ENCODE results near the gene CCDC8.
"Not testable (repeated sequence)": the region's sequence is repeated elsewhere in the genome, so short reads cannot be mapped to it uniquely, and the experiment has no call there.

The CCDC8 gene

DNA sequence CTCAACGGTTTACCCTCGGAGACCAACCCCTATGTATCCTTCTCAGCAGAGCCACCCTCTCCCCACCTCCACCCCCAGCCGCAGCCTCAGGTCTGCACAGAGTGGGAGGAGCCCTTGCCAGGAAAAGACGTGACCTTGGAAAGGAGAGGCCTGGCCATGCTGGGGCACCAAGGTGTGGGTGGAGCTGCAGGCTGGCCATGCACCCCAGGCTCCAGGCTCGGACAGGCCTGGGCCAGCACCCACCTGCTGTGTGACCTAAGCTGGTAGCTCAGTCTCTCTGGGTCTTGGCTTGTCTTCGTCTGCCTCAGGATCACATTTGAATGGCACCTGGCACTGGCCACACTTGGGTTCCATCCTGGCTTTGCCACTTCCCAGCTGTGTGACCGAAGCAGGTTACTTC is 29.5 kb downstream of the CCDC8 start:
- no peak for DNase-seq (ENCODE audit: low read depth in 1 of 2, low spot score in 1 of 2)

DNA sequence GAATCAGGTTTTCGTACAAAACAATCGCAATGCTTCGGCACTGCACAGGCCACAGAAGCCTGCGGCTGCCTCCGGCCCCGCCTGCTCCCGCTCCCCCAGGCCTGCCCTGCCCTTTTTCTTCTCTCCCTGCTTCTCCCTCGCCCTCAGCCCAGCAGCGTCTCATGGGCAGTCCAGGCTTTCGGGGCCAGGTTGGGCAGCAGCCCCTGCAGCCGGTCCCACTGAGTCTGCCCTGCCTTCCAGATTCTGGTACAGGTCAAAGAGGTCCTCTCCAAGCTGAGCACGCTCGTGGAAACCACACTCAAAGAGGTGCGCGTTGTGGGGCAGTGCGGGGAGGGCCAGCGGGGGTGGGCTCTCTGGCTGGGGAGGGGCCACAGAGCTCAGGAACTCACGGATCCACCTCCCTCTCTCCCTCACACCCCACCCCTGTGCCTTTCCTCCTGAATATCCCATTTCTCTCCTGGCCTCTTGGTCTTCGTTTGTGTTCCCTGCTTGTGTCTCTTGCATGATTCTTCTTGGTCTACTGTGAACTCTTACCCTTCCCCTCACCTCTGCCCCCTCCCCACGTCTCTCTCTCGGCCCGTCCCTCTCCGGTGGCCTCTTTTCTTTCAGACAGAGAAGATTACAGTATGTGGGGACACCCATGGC is 30.1 kb downstream of the CCDC8 start:
- DNase-seq (ENCODE audit: low read depth in 1 of 2, low spot score in 1 of 2): no peak

DNA sequence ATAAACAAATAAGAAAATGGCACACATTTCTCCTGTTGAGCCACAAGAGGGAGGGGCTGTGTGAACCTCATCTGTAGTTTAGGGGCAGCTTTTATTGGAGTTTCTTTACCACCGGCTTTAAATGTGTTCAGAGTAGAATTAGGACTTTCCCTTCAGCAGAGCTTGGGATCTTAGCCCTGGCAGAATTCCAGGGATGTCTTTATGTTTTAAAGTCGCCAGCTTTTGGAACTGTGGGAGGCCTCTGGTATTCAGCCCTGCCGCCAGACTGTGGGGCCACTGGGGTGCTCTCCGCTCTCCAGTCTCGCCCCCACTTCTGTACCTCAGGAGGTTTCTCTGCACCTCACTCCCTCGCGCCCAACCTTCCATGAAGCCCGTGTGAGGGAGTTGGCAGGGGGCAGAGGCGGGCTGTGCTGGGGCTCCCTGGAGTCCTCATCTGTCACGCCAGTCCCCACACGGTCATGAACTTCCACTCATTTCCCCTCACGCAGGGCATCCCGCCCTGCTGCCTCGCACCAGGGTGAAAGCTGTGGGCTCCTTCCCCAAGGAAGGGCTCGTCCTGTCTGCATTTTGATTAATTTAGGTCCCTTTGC is 31.5 kb downstream of the CCDC8 start:
- DNase-seq (ENCODE audit: low read depth in 1 of 2, low spot score in 1 of 2): no peak

DNA sequence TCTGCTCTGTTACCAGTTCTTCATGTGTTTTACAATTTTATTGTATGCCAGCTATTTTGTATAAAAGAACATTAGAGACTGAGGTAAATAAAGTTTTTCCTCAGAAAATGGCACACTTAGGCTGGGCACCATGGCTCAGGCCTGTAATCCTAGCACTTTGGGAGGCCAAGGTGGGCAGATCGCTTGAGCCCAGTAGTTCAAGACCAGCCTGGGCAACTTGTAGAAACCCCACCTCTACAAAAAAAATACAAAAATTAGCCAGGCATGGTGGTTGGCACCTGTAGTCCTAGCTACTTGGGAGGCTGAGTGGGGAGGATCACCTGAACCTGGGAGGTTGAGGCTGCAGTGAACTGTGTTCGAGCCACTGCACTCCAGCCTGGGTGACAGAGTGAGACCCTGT is 32.0 kb downstream of the CCDC8 start:
- DNase-seq (ENCODE audit: low read depth in 1 of 2, low spot score in 1 of 2): no peak

DNA sequence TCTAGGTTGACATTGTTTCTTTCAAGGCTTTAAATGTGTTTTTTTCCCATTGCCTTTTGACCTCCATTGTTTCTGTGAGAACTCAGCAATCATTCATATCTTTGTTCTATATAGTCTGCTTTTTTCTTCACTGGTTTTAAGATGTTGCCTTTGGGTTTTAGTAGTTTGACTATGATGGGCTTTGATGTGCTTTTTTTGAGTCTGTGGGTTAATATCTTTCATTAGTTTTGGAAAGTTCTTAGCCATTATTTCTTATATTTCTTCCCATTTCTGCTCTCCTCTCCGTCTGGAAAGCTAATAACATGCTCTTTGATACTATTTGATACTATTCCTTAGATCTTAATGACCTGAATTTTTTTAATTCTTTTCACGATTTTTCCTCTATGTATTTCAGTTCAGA is 32.7 kb downstream of the CCDC8 start:
- no peak for DNase-seq (ENCODE audit: low read depth in 1 of 2, low spot score in 1 of 2)

DNA sequence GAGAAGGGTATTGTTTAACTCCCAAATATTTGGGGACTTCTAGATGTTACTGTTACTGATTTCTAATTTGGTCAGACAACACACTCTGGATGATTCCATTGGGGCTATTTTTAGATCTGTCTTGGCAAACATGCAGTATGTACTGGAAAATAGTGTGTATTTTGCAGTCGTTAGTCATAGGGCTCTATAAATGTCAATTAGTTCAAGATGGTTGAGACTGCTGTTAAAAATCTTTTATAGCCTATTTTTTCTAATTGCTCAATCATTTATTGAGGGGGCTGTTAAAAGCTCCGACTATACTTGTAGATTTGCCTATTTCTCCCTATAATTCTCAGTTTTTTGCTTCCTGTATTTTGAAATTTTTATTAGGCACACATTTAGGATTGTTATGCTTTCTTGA is 35.1 kb downstream of the CCDC8 start:
- DNase-seq (ENCODE audit: low read depth in 1 of 2, low spot score in 1 of 2): no peak

DNA sequence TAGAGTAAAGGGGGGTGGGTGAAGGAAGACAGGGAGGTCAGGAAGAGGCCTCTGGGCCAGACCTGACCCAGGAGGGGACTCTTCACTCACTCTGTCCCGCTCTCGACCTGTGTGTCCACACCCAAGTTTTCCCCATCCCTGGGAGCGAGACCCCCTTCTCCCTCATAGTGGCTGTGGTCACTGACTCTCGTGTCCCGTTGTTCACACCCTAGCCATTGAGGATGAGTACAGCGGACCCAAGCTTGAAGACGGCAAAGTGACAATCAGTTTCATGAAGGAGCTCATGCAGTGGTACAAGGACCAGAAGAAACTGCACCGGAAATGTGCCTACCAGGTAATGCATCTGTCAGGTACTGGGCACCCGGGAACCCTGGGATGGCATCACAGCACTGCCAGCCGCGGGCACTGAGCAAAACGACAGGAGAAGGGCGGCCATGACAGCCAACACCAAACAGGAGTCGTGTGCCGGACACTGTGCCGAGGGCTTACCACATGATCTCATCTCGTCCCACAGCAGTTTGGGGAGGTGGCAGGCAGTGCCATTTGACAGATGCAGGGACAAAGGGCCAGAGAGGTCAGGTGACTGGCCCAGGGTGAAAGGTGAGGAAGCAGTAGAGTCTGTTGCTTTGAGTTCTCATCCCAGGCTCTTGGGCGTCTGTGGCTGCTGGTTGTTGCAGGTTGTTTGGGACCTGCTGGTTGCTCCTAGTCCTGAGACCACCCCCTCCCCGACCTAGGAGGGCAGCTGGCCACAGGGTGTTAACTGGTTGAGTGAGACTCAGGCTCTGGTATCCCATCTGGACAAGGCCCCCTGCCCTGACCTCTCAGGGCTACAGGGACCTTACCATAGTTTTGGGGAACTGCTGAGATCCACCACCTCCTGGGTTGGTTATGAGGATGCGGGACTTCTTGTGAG is 36.9 kb downstream of the CCDC8 start:
- no peak for DNase-seq (ENCODE audit: low read depth in 1 of 2, low spot score in 1 of 2)

DNA sequence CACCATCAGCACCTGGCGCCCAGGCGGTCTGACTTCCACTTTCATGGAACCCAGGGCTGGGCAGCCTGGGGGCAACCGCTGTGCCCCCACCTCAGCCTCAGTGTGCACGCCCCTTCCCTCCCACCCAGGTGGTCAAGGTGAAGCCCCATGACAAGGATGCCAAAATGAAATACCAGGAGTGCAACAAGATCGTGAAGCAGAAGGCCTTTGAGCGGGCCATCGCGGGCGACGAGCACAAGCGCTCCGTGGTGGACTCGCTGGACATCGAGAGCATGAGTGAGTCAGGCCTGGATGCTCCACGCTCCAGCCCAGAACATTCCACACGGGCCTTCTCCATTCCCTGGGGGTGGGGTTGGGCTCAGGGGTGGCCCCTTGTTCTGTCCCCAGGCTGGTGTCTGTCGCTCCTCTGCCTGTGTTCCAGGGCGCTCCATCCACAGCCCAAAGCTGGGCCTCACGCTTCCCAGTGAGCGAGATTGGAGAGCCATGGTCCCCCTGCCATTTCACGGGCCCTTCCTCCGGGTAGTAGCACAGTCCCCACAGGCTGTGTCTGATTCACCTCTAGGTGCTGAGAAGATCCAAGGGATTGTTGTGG is 37.8 kb downstream of the CCDC8 start:
- DNase-seq (ENCODE audit: low read depth in 1 of 2, low spot score in 1 of 2): not testable (repeated sequence)

DNA sequence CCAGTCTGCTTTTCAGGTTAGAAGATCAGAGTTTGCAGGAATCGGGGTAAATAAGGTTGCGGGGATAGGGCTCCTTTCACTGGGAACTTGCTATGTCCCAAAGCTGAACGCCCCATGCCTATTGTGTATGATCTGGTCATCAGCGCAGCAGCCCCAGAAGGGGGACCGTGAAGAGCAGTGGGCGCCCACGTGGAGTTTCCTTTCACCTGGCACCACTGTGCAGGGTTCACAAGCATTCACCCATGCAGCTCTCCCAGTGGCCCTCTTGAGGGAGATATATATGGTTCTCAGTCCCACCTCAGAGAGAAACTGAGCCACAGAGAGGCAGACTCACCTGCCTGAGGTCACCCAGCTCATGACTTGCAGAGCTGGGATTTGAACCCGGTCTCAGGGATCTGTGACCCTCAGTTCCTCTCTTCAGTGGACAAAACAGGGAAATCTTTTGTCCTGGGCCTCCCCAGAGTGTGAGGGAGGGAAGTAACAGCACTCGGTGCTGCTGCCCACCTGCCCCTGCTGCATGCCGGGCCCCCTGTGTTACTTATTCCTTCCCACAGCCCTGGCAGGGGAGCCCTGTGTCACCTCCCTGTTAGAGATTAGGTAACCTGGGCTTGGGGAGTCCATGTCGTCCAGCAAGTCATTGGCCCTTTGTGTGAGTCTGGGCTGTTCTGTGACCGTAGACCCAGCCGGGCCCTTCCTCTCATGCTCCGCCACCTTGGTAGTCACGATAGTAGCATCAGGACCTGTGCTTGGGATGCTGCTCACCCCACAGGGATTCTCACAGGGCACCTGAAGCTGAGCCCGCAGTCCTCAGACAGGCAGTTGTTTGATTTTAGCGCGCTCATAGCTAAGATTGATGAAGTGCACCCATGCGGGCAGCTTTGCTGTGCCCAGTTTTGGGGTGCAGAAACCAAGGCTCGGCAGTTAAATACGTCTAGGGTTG is 38.6 kb downstream of the CCDC8 start:
- no peak for DNase-seq (ENCODE audit: low read depth in 1 of 2, low spot score in 1 of 2)

DNA sequence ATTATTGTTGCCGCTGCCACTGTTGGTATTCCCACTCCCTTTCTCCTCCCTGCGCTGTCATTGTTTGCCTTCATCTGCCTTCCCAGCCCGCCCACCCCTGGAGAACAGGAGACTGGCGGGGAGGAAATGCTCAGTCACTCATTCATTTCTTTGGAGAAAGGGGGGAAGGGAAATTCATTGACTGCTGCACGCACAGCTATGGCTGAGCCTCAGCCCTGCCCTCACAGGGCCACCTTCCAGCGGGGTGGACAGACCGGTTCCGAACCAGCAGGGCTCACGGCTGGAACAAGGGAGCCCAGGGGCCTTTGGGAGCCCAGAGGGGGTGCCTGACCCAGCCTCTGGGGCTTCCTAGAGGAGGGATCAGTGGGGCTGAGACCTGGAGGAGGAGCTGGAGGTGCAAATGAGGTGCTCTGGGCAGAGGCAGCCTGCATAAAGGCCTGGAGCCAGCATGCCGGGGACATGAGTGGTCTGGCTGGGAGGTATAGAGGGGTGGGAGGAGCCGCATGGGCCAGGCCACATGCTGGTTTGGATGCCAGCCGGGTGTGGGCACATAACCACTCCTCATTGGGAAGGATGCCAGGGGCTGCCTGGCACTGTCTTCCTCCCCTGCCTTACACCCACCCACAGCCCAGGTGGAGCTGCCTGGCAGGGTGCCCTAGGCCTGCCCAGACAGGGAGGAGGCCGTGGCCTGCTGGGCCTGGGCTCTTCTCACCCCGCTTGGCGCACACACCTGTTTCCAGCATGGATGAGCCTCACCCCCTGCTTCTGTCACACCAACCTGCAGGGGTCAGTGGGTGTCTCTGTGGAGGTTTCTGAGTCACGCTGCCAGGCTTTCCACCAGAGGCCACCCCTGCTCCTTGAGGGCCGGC is 39.6 kb downstream of the CCDC8 start:
- DNase-seq (ENCODE audit: low read depth in 1 of 2, low spot score in 1 of 2): no peak

DNA sequence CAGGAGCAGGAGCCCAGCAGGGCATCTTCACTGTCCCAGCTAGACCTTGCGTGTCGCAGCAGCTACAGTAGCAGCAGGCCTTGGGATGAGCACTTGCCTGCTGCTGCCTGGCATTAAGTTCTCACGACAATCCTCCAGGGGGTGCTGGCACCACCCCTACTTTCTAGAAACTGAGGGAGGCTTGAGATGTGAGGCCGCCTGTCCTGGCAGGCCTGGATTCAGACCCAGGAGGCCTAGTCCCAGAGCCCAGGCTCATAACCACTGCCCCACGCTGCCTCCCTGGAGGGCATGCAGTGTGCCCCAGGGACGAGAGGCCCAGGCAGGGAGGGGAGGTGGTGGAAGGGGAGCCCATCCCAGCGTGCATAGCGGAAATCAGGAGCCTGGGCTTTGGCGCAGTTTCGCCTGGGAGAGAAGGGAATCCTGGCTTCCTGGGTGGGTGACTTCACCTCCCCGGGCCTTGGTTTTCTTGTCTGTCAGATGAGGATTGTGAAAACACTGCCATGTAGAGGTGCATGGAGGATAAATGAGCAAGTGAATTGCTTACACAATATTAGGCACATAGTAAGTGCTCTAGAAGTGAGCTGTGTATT is 40.4 kb downstream of the CCDC8 start:
- no peak for DNase-seq (ENCODE audit: low read depth in 1 of 2, low spot score in 1 of 2)

DNA sequence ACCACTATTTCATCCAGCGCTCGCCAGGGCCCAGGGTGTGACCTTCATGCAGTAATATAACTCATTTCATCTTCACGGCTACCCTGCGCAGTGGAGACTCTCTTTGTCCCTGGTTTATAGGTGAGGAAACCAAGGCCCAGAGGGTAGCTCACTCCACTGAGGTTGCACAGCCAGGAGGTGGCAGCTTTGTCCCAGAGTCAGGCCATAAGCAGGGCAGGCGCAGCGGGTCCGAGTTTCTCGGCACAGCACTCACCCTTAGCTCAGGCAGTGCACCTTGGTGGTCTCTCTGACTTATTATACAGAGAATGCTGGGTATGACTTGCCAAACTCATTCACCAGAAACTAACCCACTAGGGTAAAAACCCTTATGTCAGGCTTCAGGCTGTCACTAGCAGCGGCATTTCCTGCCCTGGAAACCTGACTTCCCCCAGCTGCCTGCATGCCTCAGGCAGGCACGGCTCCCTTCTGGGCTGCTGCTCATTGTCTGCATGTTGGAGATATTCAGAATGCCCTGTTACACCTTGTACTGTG is 41.9 kb downstream of the CCDC8 start:
- no peak for DNase-seq (ENCODE audit: low read depth in 1 of 2, low spot score in 1 of 2)

DNA sequence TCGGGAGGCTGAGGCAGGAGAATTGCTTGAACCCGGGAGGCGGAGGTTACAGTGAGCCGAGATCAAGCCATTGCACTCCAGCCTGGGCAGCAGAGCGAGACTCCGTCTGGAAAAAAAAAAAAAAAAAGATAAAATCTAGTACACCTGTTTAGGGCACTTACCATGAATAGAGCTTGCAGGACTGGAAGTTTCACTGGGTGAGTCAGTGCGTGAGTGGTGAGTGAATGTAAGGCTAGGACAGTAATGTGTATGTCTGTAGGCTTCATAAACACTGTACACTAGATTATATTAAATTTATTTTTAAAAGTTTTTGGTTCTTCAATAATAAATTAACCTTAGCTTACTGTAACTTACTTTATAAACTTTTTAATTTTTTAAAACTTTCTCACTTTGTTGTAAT is 43.5 kb downstream of the CCDC8 start:
- no peak for DNase-seq (ENCODE audit: low read depth in 1 of 2, low spot score in 1 of 2)

DNA sequence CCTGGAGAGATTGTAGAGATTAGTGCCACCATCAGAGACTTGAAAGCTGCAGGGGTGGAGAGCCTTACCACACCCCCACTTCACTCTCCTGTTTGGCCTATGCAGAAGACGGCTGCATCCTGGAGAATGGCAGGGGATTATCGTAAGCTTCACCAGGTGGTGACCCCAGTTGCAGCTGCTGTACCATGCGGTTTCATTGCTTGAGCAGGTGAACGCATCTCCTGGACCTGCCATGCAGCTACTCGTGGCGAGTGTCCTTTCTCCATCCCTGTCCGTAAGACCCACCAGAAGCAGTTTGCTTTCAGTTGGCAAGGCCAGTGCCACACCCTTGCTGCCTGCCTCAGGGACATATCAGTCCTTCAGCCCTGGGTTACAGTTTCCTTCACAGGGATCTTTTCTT is 45.2 kb downstream of the CCDC8 start:
- no peak for DNase-seq (ENCODE audit: low read depth in 1 of 2, low spot score in 1 of 2)

DNA sequence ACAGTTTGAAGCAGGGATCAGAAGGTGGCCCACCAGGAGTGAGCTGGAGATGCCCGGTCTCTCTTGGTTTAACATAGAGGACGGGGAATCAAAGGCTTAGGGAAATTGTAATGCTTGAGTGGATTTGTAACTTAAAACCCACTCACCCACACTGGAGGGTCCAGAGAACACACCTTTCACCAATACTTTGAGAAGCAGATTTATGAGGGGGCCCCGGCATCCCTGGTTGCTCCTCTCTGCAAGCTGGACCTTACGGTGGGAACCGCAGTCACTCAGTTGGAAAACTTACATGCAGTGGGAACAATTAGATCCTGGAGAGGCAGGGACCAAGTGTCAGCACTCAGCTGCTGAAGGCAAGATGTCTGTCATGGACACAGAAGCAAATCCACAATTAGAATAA is 45.9 kb downstream of the CCDC8 start:
- DNase-seq (ENCODE audit: low read depth in 1 of 2, low spot score in 1 of 2): no peak

DNA sequence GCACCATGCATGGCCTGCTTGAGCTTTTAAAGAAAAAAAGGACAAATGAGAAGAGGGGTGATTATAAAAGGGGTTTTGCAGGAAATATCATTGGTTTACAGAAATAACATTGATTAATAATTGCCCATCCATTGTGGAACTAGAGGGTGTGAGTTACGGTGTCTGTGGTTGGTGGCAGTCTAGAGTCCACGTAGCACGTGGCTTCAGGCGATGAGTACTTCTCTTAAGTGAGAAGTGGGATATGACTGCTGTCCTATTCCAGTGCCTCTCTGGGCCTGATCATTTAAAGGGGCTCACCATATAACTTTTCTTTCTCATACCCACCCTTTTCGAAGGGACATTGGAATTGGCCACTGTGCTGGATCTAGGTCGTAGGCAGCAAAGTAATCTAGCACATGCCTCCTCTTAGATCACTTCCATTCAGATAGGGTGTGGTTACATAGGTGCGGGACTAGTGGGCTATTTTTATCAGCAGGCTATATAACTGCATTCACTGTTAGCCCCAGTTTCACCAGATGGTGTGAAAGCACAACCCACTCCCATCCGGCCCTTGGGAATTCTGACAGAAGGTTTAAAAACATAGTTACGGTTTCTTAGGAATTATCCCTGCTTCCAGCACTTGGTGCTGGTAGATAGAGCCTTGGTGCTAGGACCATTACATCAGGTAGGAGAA is 46.6 kb downstream of the CCDC8 start:
- DNase-seq (ENCODE audit: low read depth in 1 of 2, low spot score in 1 of 2): no peak

DNA sequence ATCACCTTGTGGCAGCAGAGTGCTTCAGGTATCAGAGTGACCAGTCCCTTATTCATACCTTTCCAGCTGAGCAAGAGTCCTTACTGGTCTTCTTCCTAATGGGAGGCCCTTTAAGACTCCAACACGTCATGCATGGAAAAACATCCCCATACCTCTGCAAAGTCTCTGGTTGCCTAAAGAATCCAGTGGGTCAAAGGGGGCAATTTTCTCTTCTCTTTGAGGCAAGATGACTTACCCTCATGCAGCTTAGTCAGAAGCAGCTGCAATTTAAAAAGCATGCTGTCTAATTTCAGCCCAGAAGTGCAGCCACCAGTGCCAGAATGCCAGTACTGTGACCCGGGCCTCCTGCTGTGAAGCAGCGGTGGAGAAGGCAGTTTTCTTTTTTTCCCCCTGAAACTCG is 47.8 kb downstream of the CCDC8 start:
- no peak for DNase-seq (ENCODE audit: low read depth in 1 of 2, low spot score in 1 of 2)

DNA sequence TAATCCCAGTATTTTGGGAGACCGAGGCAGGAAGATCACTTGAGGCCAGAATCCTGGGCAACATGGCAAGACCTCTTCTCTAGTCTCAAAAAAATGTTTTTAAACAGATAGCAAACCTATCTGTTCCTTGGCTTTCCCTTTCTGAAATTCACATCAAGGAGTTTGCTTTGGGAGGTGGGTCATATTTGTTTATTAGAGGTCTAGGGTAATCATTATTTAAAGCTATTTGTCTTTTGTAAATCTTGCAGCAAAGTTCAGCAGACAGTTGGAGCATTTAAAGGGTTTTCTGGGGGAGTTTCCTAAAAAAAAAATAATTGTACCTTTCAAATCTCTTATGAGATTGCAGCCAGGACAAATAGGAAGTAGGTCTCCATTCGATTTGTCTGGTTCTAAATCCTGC is 49.0 kb downstream of the CCDC8 start:
- DNase-seq (ENCODE audit: low read depth in 1 of 2, low spot score in 1 of 2): no peak

DNA sequence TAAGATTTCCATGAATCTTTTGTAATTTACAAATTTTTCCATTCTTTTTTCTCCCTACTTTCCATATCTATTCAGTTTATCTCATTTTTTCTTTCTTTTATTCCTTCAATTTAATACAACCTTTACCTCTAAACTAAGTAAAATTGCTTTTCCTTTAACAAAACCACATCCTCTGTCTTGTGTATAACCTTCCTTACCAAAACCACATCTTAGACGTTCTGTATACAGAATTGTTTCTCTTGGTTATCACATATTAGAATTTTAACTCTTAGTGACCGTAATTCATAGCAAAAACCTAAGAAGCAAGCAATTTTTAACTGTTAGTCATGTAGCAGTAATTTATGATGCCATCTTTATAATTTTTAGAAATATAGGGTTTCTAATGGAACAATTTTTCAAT is 51.4 kb downstream of the CCDC8 start:
- no peak for DNase-seq (ENCODE audit: low read depth in 1 of 2, low spot score in 1 of 2)

All from stimulated activated CD4-positive, alpha-beta T cell treated with anti-CD3 and anti-CD28 coated beads, Interleukin-15, amount 100 ng/mL, for 1 hour (primary cell).